ENCODE data around the gene HOXB8.

The HOXB8 gene

GRCh38 chr17:48608494-48608834 lies 6.6 kb downstream of the HOXB8 start:
- no peaks in the 10 kb centered on the region for H3K27me3 ChIP-seq (ENCODE audit: insufficient read depth, low read length)
- H3K79me2 ChIP-seq (ENCODE audit: insufficient read depth, low read length), result no peaks in the 10 kb centered on the region
- no peaks in the 10 kb centered on the region for H3F3A ChIP-seq (ENCODE audit: insufficient read depth, low read length)
- no peak overlapping the region for H3K4me3 ChIP-seq (ENCODE audit: low read depth, low read length, poor library complexity, severe bottlenecking)
- TF ChIP-seq, protein P1, sequence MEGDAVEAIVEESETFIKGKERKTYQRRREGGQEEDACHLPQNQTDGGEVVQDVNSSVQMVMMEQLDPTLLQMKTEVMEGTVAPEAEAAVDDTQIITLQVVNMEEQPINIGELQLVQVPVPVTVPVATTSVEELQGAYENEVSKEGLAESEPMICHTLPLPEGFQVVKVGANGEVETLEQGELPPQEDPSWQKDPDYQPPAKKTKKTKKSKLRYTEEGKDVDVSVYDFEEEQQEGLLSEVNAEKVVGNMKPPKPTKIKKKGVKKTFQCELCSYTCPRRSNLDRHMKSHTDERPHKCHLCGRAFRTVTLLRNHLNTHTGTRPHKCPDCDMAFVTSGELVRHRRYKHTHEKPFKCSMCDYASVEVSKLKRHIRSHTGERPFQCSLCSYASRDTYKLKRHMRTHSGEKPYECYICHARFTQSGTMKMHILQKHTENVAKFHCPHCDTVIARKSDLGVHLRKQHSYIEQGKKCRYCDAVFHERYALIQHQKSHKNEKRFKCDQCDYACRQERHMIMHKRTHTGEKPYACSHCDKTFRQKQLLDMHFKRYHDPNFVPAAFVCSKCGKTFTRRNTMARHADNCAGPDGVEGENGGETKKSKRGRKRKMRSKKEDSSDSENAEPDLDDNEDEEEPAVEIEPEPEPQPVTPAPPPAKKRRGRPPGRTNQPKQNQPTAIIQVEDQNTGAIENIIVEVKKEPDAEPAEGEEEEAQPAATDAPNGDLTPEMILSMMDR (IDR thresholded peaks at IDR 0.05; ENCODE audit: low read length), result no peak
- no peak for TF ChIP-seq EZH2 (IDR thresholded peaks at IDR 0.05; ENCODE audit: borderline replicate concordance, low read length)
- no peak overlapping the region for H3K27ac ChIP-seq (ENCODE audit: low read depth, low read length, poor library complexity, severe bottlenecking)
- H3K36me3 ChIP-seq (ENCODE audit: insufficient read depth, low read length), result no peaks in the 10 kb centered on the region
- H2AFZ ChIP-seq (ENCODE audit: low read length), result no peak overlapping the region
- no peaks in the 10 kb centered on the region for H3K9me3 ChIP-seq (ENCODE audit: low read length)
- no peak overlapping the region for H3K9ac ChIP-seq (ENCODE audit: low read length)
- no peaks in the 10 kb centered on the region for H3K9me2 ChIP-seq (ENCODE audit: low read depth, low read length)
- no peak overlapping the region for H3K4me2 ChIP-seq (ENCODE audit: low read length)
- H4K20me1 ChIP-seq (ENCODE audit: insufficient read depth, low read length), result no peaks in the 10 kb centered on the region
- H3K4me1 ChIP-seq (ENCODE audit: insufficient read depth, low read length, severe bottlenecking), result peaks cover 3% of the 10 kb centered on the region

GRCh38 chr17:48606892-48607614 lies 8.0 kb downstream of the HOXB8 start:
- Histone ChIP-seq H3K4me1 (ENCODE audit: insufficient read depth, low read length, severe bottlenecking) (peaks cover 3% of the 10 kb centered on the region), H3K9me2 (ENCODE audit: low read depth, low read length) (no peaks in the 10 kb centered on the region), H3K4me3 (ENCODE audit: low read depth, low read length, poor library complexity, severe bottlenecking) (no peak overlapping the region), H2AFZ (ENCODE audit: low read length) (no peak overlapping the region), H3F3A (ENCODE audit: insufficient read depth, low read length) (no peaks in the 10 kb centered on the region), H3K27me3 (ENCODE audit: insufficient read depth, low read length) (peaks cover under 1% of the 10 kb centered on the region; the same call in 1 of the 2 replicates), H3K4me2 (ENCODE audit: low read length) (no peak overlapping the region), H3K27ac (ENCODE audit: low read depth, low read length, poor library complexity, severe bottlenecking) (no peak overlapping the region), H4K20me1 (ENCODE audit: insufficient read depth, low read length) (no peaks in the 10 kb centered on the region), H3K9me3 (ENCODE audit: low read length) (no peaks in the 10 kb centered on the region), H3K9ac (ENCODE audit: low read length) (no peak overlapping the region), H3K36me3 (ENCODE audit: insufficient read depth, low read length) (no peaks in the 10 kb centered on the region), H3K79me2 (ENCODE audit: insufficient read depth, low read length) (no peaks in the 10 kb centered on the region)
- TF ChIP-seq, protein P1 (IDR thresholded peaks at IDR 0.05; ENCODE audit: low read length), result no peak
- no peak for TF ChIP-seq EZH2 (IDR thresholded peaks at IDR 0.05; ENCODE audit: borderline replicate concordance, low read length)

DNA sequence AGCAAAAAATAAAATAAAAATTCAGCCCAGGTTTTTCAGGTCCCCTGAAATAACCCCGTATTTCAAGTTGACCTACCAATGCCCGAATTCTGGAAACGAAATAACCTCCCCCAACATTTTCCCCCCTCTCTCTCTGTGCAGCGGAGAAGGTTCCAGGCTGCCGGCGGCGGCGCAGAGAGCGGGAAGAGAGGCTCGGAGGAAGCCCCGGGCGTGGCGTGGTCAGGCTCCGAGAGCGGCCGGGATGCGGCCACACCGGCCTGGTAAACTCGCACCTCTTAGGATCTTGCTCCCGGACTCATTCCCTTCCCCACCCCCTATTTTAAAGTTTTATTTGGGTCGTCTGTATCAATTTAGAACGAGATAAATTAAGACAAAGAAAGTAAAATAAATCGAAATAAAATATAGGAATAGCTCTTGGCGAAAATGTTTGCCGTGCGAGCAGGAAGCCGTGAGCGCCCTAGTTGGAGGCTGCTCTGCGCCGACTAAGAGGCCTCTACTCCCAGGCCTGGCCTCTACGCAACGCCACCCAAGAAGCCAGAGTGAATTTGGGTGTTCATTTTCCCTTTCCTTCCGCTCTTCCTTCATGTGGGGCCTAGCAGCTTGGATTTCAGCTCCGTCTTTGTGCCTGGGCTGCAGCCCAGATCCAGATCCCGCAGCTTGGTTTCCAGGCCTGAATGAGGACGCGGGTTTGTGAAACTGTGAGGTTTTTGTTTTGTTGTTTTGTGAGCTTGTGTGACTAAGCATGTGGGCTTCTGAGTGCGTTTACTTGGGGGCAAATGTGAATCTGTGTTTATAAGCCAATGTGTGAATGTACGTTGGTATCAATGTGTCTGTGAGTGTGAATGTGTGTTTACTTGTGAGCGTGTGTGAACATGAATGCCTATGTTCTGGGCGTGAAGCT lies 8.9 kb downstream of the HOXB8 start:
- no peak overlapping the region for H3K4me3 ChIP-seq (ENCODE audit: low read depth, low read length, poor library complexity, severe bottlenecking)
- H3K36me3 ChIP-seq (ENCODE audit: insufficient read depth, low read length), result no peaks in the 10 kb centered on the region
- H4K20me1 ChIP-seq (ENCODE audit: insufficient read depth, low read length), result no peaks in the 10 kb centered on the region
- H3K4me2 ChIP-seq (ENCODE audit: low read length), result no peak overlapping the region
- H3F3A ChIP-seq (ENCODE audit: insufficient read depth, low read length), result no peaks in the 10 kb centered on the region
- no peak overlapping the region for H3K9ac ChIP-seq (ENCODE audit: low read length)
- no peaks in the 10 kb centered on the region for H3K9me2 ChIP-seq (ENCODE audit: low read depth, low read length)
- no peak overlapping the region for H3K27ac ChIP-seq (ENCODE audit: low read depth, low read length, poor library complexity, severe bottlenecking)
- no peak for TF ChIP-seq EZH2 (IDR thresholded peaks at IDR 0.05; ENCODE audit: borderline replicate concordance, low read length)
- no peaks in the 10 kb centered on the region for H3K9me3 ChIP-seq (ENCODE audit: low read length)
- no peaks in the 10 kb centered on the region for H3K79me2 ChIP-seq (ENCODE audit: insufficient read depth, low read length)
- H2AFZ ChIP-seq (ENCODE audit: low read length), result no peak overlapping the region
- peaks cover 5% of the 10 kb centered on the region; the same call in 1 of the 2 replicates for H3K27me3 ChIP-seq (ENCODE audit: insufficient read depth, low read length)
- peaks cover 3% of the 10 kb centered on the region for H3K4me1 ChIP-seq (ENCODE audit: insufficient read depth, low read length, severe bottlenecking)

Data from OCI-LY1 (cell line).